Stimulated activated CD4-positive, alpha-beta T cell treated with anti-CD3 and anti-CD28 coated beads, Interleukin-1b, Interleukin-23, amount 100 ng/mL, for 4 hours (primary cell): ENCODE measurements around the gene PSMB10.

Experiments used
- DNase-seq, 2 donors: peaks; one replicate each; pipeline ENCODE4 v3.0.0-alpha.2; 2020; ENCODE audit warnings: low read depth in 2 of 2

PSMB10 gene

DNA sequence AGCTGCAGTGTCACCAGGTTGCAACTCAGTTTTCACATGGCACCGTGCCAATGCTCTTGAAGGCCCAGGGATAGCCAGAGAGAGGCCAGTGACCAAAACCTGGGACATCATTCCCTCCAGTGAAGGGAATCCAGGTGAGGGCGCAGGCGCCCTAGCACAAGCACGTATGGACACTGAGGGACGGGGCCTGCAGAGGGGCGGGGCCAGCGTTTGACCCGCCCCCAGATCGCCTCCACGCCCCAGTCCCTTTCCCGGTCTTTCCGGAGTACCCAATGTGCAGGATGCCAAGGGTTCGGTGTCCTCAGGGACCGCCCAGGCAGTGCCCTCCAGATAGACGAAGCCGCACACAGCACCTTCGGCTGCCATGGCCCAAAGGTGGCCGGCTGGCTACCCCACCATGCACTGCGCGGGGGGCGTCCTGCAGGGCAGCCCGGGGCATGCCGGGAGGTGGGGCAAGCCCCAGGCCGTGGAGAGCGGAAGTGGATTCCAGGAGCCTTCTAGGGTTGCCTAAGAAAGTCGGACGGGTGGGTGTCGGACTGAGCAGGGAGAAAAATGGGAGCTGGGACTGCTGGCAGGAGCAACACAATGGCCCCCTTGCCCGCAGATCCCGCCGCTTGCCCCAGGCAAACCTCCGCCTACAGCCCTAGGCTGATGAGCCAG, 27.1 kb upstream of the PSMB10 start:
- no peak for DNase-seq

DNA sequence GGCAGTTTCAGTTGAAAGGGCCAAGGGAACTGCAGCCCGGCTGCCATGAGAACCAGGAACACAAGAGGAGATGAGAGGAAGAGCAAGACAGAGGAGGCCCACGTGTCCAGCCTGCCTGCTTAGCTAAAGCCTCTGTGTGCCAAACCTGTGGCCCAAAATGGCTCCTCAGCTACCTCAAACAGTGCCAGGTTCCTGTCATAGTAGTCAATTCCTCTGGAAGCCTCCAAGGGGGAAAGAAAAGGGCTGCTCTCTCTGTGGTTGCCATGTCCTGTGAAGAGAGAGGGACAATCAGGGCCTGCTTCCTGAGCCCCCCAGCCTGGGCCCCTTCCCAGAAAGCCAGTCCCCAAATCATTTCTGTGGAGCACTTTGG, 26.6 kb upstream of the PSMB10 start:
- no peak for DNase-seq

DNA sequence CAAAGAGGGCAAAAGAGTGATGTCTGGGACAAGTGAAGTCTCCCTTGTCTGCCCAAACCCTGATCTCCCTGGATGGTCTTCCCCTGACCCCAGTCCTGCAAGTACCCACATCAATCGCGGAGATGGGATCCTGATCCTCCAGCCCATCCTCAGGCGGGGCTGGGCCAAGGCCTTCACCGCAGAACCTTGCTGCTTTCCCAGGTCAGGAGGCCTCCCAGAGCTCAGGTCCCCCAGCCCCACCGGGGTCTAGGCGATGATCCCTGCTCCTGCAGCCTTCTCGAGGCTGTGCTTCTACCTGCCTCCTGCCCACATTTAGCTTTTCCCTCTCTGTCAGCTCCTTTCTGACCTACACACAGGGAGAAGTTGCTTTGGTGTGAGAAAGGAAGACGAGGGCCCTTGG, 25.5 kb upstream of the PSMB10 start:
- no peak for DNase-seq

DNA sequence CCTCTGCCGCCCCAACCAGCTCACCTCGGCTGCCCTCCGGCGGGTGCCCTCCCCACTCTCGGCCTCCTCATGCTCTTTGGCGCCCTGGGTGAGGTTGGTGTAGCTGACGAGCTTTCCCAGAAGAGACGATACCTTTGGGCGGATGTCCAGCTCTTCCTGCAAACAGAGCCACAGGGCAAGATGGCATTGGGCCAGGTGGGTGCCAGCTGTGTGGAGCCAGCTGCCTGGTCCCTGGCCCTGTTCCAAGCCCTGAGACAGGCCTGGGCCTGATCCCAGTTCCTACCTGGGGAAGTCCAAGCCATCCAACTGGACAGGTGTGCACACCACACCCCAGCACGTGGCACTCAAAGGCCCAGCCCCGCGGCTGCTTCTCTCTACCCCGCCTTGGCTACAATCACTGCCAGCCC, 24.9 kb upstream of the PSMB10 start:
- no peak for DNase-seq

DNA sequence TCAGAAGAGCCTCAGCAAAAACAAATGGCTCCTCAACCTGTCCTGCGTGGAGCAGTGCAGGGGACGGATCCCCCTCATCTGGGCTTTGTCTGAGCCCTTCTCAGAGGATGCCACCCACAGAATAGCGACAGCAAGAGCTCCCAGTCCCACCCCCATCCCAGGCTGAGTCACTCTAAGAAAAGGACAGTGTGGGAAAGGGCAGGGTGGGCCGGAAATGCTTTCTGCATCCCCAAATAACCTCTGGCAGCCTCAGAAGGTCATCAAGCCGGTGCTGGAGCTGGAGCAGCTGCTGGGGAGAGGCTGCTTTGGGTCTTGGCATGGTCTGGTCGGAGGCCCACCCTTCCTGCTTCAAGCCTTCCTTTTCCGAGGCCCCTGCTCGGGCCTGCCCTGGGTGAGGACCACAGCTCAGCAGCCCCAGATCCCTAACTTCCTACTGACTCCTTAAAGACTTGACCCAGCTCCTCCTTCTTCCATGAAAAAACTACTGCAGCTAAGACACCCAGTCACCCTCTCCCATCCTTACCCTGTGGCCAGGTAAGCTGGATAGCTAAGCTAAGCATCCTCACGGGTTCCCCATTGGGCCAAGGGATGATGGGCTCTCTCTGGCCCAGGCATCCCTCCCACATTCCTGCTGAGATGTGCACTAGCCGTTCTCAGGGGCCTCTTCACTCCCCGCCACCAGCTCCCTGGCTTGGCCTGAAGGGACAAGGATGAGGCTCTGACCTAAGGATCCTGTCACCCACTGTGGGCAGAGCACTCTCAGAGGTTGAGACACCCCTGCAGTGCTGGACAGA, 23.1 kb upstream of the PSMB10 start:
- no peak for DNase-seq

DNA sequence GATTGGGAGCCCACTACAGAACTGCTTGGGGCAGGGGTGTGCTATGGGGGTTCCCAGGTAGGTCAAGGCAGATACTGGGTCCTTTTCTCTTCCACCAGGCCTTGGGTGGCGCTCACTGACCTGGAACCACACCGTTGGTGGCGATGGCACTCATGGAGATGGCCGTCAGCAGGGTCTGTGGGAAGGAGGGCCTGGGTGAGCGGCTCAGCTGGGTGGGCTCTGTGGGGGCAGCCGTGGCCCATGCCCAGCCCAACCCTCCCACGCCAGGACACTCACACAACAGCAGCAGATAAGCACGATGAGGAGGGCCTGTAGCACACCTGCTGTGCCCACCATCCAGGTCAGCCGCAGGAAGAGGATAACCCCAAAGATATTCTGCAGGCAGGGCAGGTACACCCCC, 21.0 kb upstream of the PSMB10 start:
- DNase-seq: no peak

DNA sequence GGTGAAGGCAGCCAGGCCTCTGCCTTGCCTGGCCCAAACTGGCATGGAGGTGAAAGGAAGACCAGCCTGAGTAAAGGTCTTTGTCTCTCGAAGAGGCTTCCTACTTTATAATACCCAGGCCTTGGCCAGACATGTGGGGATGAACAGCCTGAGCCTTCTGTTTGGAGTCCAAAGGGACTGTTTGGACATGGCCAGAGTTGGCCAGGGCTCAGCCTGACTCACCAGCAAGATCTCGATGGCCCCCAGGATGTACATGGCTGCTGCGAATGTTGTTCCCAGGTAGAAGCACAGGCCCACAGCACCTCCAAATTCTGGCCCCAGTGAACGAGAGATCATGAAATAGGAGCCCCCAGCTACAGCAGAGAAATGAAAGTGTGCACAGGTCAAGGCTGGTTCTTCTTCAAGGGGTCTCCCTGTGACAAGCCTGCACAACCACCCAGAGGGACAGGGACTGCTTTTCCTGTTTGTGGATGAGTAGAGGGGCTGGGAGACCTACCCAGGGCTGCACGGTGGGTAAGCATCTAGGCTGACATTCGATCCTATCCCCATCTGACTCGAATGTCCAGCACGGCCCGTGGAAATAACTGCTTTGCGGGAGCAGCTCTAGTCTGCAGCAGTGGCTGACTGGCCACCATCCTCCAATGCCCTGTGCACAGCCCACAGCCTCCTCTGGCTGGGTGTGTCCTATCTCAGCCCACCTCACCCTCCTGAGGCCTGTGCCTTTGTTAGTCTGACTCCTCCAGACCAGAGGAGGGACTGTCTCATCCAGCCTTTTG, 18.0 kb upstream of the PSMB10 start:
- DNase-seq: no peak

DNA sequence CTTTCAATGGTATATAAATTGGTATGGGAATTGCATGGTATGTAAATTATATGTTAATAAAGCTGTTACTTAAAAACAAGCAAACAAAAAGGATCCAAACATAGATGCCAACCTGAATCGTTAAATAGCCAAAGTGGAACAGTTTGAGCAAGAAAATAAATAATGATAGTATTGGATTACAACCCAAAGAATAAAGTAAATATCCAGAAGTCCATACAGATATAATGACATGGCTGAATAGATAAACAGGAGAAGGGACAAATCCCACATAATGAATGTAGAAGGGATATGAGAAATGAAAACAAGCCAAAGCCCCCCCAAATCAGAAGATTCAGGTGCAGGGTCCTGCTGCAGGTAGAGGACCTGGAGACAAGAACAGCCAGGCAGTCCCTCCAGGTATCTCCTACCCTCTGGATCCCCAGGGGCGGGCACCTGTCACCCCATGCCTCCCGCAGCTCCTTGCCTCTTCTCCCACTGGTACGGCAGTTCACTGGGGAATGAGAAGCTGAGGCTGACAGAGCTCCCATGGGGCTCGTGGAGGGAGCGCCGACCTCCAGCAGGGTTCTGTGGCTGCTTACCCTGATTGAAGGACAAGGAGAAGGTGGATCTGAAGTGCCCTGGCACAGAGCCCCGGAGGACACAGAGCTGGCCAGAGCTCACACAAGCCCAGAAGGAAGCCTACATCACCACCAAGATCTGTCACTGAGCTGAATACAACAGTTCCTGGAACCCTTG, 17.2 kb upstream of the PSMB10 start:
- DNase-seq: no peak

DNA sequence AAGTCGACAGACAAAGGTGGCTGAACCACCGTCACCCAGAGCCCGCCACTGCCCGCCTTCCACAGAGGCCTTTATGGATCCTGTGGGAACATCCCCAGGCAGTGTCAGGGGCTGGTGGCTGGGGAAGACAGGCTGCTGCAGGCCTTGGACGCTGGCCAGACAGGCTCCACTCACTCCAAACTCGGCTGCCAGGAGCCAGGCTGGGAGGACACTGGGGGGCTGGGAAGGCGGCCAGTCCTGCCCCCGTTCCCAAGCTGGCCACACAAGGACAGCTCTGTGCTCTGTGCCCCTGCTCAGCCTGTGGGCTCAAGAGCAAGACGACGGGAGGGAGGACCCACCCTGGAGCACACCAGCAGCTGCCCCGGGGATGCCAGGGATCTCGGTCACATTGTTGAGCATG, 14.8 kb upstream of the PSMB10 start:
- DNase-seq: no peak

DNA sequence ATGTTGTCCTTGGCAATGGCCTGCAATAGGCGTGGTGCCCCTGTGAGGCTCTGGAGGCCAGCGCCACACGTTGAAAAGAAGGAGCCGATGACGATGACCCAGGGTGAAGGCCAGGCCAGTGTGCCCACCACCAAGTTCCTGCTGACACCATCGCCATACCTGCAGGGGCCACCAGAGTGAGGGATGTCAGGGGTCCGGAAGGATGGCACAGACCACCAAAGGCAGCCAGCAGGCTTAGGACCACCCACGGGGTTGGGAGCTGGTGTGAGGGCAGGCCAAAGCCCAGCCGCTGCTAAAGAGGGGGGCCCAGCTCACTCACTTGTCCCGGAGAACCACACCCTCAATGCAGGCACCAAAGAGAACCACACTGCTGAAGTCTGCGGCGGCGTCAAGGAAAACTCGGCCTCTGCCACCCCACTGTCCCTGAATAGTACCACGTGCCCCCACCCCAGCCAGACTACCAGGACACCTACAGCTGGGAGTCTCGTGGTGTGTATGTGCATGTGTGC, 13.7 kb upstream of the PSMB10 start:
- DNase-seq: no peak

DNA sequence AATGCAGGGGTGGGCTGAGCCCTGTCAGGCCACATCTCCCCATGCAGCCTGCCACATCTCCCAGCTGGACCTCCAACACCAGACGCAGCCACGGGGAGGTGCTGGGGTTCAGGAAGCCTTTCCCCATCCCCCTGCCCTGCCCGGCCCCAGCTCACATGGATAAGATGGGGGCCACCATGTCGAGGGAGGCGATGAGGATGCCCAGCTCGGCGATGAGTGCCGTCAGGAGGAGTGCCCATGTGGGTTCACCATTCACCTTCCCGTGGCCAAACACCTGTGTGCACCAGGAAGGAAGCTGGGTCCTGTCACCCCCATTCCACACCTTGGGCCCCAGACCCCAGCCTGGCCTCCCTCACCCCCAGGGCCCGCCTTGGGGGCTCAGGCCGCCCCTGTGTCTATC, 13.0 kb upstream of the PSMB10 start:
- no peak for DNase-seq

DNA sequence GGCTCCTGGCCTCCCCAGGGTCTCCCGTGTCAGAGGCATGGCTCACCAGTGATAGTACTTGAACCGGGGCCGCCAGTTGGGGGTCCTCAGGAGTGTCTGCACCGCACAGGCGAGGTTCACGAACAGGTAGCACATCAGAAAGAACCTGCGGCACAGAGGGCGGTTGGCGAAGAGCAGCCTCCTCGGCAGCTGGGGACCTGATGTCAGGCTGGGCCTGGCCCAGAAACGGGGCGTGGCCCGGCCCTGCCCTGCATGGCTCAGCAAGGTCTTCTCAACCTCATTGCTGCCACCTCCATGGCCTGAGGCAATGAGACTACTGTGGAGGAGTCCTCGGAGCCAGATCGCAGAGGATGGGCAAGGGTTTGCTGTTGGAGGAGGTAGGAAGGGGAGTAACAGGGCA, 11.4 kb upstream of the PSMB10 start:
- no peak for DNase-seq

DNA sequence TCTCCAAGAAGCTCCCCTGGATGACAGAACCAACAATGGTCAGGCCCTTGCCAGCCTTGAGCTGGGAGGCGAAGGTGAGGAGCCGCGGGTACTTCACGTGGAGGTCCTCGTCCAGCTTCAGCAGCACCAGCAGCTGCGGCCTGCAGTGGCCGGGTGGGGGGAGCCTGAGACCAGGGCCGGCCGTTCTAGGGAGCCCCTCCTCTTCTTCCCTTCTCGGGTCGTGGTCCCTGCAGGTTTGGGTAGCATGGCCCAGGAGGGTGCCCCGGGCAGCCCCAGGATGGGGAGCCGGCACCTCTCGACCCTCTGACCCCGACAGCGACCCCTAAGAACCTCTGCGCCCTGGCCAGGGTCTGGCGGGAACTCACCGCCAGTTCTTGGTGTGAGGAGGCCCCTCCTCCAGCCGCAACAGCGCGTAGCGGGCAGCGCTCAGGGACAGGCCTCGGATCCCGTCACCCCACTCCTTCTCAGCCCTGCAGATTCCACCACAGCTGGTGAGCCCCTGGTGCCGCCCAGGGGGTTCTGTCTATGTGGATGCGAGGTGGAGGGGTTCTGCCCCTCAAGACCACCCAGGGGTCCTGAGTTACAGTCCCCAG, 10.4 kb upstream of the PSMB10 start:
- DNase-seq: no peak

DNA sequence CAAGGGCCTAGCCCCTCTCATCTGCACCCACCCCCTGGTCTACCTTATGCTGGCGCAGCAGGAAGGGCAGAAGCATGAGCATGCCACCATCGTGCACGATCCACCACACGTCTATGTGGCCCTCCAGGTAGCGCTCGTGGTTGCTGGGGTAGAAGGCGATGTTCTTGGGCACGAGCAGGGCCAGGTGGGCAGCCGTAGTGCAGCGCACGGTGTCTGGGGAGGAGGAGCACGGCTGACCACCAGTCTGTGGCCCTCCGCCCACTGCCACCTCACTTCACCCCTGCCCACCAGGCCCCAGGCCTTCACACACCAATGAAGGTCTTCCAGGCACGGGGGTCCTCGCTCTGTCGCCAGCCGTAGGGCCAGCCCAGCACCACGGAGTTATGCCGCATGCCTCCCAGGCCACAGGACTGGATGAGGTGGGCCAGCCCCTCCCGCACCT, 9.5 kb upstream of the PSMB10 start:
- DNase-seq: no peak

DNA sequence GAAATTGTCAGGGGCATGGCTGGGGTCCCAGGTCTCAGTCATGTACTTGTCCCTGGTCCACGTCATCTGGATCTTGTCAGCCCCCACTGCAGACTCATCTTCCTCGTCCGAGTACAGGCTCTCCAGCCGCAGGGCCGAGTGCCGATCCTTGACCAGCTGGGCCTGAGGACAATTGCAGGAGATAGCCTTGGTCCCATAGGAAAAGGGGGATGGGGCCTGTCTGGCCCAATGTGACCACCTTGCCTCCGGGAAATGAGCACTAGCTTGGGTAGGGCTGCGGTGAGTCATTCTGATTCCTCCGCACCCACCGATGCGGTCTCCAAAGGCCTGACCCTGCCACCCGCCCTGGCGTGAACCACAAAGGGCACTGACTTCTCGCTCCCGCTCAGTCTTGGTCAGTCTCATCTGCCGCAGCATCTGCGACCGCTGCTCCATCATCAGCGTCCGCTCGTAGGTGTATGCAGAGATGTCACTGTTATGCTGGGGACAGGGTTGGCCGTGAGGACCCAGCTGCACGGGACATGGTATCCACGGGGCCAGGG, 8.8 kb upstream of the PSMB10 start:
- DNase-seq: no peak

DNA sequence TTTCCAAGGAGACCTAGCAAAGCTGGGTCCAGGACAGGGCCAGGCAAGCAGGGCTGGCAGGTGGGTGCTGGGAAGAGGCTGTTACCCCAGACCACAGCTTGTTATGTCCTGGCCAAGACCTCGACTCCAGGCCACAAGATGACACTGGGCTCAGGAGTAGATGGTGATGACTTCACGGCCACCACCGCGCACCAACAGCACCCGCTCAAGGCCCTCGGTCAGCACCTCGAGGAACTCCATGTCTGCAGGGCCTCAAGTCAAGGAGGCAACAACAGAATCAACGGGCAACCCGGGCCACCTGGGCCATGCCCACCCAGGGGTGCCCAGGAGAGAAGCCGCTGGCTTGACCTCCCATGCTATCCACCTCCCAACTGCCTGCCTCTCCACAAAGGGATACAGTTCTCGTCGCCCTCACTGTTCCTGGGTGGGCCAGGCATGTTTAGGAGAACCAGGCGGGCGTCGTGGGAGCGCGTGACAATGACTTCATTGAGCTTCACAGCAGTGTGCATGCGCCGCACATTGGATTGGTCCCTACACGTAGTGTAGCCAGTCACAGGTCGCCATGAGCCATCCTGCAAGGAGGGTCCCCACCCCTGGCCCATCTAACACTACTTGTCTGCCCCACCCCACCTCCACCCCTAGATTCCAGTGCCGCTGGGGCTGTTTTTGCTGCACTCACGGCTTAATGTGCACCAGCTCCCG, 8.2 kb upstream of the PSMB10 start:
- no peak for DNase-seq

DNA sequence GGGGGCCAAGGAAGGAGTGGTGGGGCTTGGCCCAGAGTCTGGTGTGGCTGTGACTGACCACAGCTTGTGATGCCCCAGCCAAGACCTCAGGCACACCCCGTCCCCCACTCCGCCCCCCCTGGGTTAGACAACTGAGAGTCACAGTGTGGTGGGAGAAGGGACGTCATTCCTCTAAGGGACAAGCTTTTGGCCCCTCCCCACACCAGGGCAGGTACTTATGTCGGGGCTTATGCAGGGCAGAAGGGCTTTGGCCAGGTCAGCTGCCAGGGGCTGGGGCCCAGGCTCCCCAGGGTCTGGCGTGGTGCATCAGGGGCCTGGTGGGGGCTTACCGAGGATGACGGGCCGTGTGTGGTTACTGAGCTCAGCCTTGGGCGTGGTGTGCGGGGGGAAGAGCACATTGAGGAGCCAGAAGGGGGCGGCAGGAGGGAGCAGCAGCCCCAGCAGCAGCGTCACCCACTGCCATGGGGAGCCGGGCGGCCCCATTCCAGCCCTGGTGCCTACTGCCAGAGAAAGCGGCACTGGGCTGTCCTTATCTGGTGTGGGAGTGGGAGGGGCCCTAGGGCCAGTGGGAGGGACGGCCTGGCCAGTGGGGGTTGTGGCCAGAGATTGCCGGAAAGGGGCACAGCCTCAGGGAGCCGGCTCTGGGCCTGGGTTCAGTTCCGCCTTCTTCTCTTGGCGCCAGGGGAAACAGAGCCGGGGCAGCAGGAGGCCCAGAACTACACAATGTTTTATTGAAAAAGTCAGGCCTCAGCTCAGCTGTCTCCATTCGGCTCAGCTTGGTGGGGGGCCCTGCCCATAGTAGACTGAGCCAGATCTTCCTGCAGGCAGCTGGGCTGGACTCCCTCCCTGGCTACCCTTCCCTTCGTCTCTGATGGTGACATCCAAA, 7.2 kb upstream of the PSMB10 start, which contains the start of gene LCAT:
TSS of gene LCAT (minus strand) at position 502 of the 886 bp plus-strand sequence. CDS start at position 483, 19 bp downstream.
- DNase-seq: no peak

DNA sequence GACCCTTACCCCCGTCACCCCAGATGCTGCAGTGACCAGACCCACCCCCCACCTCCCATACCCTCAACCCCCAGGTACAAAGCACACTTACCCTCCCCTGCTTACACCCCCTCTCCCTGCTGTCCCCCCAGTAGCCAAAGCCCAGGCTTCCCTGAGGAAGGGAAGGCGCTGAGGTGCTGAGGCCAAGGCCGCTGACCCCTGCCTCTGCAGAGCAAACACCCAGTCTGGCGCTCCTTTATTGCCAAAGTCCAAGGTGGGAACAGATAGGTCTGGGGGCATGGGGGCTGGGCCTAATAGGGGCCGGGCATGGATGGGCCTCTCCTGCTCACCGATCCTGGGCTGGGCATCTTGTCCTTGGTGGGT, 6.6 kb upstream of the PSMB10 start:
- no peak for DNase-seq

DNA sequence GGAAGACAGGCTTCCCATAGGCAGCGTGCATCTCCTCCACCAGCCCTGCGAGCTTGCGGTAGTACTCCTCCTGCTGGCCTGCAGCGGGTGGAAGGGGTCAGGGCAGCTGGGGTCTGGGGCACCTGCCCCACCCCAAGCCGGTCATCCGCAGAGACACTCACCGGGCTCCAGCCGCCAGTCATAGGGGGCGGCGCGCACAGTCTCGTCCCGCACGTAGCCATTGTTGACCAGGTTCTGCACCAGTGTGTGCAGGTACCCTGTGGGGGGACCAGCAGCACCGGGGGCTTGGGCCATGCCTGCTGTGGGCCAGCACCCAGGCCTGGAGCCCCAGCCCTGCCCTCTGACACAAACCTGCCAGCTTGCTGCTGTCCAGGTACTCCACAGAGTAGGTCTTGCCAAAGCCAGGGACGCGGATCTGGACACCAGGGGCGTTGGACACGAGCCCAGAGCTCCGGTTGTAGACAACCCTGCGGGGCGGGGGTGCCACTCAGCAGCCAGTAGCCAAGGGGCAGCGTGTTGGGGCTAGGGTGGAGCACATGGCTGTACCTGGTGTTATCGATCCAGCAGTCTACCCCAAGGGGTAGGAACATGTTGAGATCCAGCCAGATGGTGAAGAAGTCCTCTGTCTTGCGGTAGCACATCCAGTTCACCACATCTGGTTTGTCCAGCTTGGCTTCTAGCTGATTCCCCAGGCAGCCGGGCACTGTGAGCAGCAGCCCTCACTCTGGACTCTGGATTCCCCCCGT, 6.0 kb upstream of the PSMB10 start:
- no peak for DNase-seq
